RCC 7860 (cell line): ENCODE data around the gene GCG.

Experiments used
- DNase-seq: peaks from one replicate; pipeline ENCODE4 v3.0.0-alpha.2; 2015; ENCODE audit warnings: low spot score
- FAIRE-seq: peaks from 2 replicates; lab custom pipeline; 2012; peaks lifted over from hg19 to GRCh38; lab: Jason Lieb, UNC

Gene GCG

DNA sequence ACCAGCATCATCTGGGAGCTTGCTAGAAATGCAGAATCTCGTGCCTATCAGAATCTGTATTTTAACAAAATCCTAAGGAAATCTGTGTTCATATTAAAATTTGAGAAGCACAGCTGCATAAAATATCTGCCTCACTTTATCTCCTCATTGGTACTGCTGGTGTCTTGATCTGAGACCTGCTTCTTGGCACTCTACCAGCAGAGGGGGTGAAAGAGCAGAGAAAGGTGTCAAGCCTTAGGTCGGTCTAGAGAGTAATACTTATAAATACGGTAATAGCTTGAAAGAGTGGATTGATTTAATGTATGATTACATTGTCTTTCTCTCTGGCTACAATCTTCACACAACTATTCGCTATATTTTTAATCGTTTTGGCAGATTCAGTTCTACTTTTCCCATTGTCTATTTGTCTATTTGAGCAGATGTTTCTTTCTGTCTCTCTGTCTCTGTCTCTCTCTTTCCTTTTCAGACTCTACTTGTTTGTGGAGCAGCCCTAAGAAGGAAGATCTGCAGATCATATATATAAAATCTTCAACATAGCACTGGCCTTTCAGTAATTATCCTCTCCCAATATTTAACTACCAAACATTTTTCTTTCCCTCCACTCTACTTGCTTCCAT, 1.7 kb upstream of the GCG start:
- FAIRE-seq (peak; percentile 76), DNase-seq (peak; percentile 49)

DNA sequence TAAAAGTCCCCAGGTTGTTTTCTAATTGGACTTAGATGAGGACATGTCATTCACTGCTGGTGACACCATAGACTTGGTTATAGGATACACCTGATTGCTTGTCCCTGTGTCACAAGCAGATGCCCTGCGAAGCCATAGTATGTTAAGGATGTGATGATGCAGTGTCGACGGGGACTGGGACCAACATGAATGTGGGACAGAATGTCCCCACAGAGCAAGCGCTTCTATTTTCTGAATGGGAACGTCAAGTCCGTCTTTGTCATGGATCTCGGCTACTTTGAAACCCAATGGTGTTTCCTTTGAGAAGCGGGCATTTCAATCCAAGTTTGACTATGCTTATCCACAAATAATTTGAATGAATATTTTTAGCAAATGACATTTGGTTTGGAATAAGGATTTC, 2.1 kb downstream of the GCG start:
- FAIRE-seq = no peak
- DNase-seq = no peak

DNA sequence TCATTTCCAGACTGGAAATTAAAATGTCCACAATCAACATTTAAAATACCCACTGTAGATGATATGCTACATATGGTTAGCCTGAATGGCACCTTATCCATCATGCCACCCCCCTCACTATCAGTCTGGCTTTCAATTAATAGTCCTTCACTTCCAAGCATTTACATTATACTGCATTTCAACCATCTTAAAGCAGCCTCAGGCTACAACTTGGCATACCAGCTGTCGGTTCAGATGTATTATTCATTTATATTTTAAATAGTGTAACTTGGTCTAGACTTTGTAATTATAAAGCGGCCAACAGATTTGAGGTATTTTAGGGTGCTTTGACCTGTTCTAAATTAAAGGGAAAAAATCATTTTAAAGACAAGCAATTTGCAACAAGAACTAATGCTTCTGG, 2.6 kb downstream of the GCG start:
- DNase-seq (no peak), FAIRE-seq (no peak)

DNA sequence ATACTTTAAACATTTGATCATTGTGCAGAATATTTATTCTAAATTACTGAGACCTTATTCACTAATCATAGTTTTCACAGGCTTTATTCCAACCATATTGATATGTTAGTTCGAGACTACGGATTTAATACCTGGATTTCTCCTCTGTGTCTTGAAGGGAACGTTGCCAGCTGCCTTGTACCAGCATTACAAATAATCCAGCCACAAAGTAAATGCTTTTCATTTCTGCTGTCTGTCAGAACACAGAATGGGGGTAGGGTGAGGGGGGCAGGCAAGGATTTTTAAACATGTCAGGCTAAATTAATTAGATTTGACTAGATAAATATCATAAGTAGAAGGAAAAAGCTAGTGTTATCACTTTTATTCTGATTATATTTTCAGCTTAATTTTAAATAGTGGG, 3.1 kb downstream of the GCG start:
- no peak for FAIRE-seq

DNA sequence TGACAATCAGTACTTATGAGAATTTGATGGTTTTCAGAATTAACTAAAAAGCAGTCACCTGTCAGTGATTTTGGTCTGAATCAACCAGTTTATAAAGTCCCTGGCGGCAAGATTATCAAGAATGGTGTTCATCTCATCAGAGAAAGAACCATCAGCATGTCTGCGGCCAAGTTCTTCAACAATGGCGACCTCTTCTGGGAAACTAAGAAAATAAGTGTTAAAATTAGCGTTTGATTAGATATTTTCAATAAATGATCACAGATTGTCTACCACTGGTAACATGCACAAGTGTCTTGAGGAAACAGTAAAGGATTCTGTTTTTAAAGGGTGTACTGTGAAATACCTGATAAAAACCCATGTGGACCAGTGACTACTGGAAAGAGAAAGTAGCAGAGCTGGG, 8.1 kb downstream of the GCG start:
- no peak for DNase-seq
- no peak for FAIRE-seq

More for the DNA sequence above, 3.1 kb downstream of the GCG start:
- no peak for DNase-seq

GRCh38 chr2:162138310-162138709, 13.7 kb downstream of the GCG start:
- no peak for FAIRE-seq
- DNase-seq = no peak

DNA sequence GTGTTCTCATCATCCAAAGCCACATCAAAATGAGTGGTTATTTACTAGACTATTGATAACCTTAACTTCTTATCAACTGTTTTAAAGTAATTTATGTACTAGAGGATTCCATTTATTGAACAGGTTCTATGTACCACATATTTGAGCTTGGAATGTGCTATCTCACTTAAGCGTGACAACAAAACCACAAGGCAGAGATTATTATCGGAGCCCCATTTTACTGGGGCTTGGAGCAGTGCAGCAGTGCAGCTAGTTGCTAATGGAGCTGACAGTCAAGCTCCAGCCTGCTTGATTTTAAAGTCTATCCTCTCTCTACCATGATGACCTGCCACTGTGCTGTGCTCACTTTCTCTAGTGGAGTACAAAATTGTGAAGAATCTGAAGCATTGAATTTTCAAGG, 24.6 kb downstream of the GCG start:
- FAIRE-seq = peak; percentile 61
- DNase-seq = peak; percentile 9

DNA sequence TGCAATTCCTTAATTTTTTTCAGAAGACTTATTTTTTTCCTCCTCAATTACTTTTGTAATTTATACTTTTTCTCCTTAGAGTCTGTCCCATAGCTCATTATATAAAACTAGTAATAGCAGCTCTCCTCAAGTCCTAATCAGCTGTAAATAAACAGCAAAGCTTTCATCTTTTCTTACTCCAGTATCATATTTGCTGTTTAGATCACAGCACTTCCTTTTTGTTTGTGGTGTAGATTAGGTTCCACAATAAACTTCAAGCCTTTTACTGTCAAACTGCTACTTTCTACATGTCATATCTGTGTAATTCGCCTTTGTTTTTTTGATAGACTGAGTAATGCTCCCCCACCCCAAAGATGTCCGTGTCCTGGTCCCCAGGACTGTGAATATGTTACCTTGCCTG, 25.5 kb downstream of the GCG start:
- FAIRE-seq = no peak

GRCh38 chr2:162126111-162126519, 25.9 kb downstream of the GCG start:
- FAIRE-seq = no peak

More for the DNA sequence above, 25.5 kb downstream of the GCG start:
- DNase-seq = no peak

DNA sequence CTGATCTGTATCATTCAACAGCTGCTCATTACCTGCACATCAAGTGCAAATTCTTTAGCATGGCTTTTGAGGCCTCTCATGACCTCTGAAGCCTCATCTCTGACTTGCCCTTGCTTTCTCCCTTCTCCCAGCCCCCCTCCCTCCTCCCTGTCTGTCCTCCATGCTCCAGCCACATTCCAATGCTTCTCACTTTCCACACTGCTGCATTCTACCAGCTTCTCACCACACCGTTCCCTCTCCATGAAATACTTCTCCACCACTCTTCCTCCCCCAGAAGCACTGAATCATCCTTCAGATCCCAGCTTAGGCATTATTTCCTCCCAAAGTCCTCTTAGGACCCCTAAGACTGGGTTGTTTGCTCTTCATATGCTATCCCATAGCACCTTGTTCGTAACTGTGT, 26.9 kb downstream of the GCG start:
- DNase-seq (peak; percentile 35), FAIRE-seq (peak; percentile 40)

More at GRCh38 chr2:162126111-162126519, 25.9 kb downstream of the GCG start:
- DNase-seq = no peak

DNA sequence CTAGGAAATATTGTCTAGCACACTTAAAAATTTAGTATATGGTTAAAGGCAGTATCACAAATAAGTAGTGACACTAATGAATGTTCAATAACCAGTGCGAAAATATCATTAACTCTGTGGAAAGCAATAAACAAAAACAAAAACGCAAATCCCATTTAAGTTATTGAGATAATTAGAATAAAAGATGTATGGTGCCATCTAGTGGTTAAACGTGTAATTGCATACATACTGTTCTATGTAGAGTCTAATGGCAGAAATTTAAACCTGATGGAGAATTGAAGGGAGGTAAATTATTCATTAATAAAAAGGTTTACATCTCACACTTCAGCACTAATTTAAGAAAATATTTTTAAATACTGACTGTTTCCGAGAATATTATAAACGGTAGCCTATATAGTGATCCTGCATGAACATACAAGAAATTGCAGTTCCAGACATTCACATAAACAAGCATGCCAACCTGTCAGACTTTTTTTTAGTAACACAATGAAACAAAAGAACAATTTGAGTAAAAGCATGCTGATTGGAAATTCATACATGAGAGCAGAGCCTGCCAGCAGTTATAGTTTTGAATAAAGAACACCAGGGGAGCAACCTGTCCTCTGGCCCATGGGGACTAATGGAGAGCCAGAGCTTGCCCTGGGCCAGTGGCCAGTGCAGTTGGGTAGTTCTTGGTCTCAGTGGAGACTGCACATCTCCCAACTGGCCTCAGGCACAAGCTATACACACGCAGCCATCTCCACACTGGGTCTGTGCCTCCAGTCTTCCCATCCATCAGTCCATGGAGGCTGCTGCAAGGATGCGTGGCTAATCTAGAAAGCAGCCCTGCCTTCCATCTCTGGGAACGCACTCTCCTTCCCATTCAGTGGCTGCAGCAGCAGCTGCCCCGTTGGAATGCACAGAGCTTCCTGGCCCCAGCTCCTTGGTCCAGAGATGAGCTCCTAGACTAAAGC, 28.0 kb downstream of the GCG start:
- FAIRE-seq (peak; percentile 92), DNase-seq (peak; percentile 43)

DNA sequence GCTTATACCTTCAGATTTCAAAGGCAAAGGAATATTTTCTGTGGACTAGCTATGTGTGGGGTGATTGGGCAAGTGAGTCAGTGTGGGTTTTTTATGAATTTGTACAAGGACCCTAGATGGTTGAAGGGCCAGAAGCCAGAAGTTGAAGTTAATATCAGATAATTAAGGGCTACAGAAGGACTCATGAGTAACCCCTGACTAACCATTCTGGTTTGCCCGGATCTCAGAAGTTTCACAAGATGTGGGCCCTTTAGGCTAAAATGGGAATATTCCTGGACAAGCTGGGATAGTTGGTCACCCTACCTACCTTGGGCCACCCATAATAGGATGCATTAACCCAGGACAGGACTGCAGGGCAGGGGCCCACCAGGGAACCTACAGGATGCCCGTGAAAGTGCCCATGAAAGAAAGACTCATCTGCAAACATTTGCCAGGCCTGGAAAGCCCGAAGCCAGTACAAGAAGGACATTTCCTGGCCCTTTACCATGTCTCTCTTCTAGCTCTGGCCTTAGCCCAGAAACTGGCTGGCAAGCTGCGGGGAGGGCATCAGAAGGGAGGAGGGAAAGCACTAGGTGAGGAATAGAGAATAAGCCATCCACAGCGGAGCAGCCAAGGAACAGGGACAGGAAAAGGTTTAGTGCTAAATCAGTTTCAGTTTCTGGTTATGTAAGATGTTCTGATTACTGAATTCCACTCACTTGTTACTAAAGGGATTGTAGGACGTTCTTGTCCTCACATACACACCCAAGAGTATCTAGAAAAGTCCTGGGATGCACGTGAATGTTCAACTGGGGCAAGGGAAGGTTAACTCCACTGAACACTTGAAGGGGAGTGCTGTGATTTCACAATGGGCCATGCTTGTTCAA, 33.6 kb downstream of the GCG start:
- peak; percentile 91 for DNase-seq

GRCh38 chr2:162116352-162116751, 35.7 kb downstream of the GCG start:
- FAIRE-seq = no peak
- DNase-seq = no peak

More for the DNA sequence above, 33.6 kb downstream of the GCG start:
- FAIRE-seq = peak; percentile 98

- FAIRE-seq = no peak
- DNase-seq = no peak
These were observed 37.0 kb downstream of the GCG start for GRCh38 chr2:162115076-162115475.

GRCh38 chr2:162114271-162114670, 37.8 kb downstream of the GCG start:
- peak; percentile 97 for FAIRE-seq

GRCh38 chr2:162113776-162114168, 38.3 kb downstream of the GCG start:
- peak; percentile 75 for DNase-seq

More at GRCh38 chr2:162114271-162114670, 37.8 kb downstream of the GCG start:
- peak; percentile 67 for DNase-seq

GRCh38 chr2:162113088-162113775, 38.8 kb downstream of the GCG start:
- no peak for DNase-seq
- FAIRE-seq = no peak

More at GRCh38 chr2:162113776-162114168, 38.3 kb downstream of the GCG start:
- peak; percentile 89 for FAIRE-seq

- FAIRE-seq (no peak), DNase-seq (no peak)
These were observed 39.8 kb downstream of the GCG start for GRCh38 chr2:162111958-162112850.

- no peak for FAIRE-seq
These were observed 44.6 kb downstream of the GCG start for GRCh38 chr2:162107361-162107901.

More at GRCh38 chr2:162107361-162107901, 44.6 kb downstream of the GCG start:
- DNase-seq = no peak
